Activated naive CD8-positive, alpha-beta T cell treated with anti-CD3 and anti-CD28 coated beads, Interleukin-2, amount 10 ng/mL, durations not matched to agents 7 days and 5 days (primary cell): ENCODE results near the gene PICALM. TPM values are rescaled to one million over a fixed set of nuclear protein-coding genes. Genes with fewer than 3 reads are reported as not detected.
"Not testable (repeated sequence)": the region's sequence is repeated elsewhere in the genome, so short reads cannot be mapped to it uniquely, and the experiment has no call there.

Experiments used
- ATAC-seq: fragments of 150-1000 bp; cut with Tn5 transposase; one replicate; pipeline ENCODE4 v1.10.0; 2021; ENCODE audit warnings: low read depth, moderate library complexity
- POLR2A ChIA-PET: fragments of 350-600 bp; sonication (Branson Sonifier 250); formaldehyde crosslinking; loops from one replicate; lab custom pipeline; 2021; ENCODE audit warnings: antibody characterized with exemption; lab: Charles Lee
- DNase-seq: peaks from one replicate; pipeline ENCODE4 v3.0.0; 2021
- H3K27ac Mint-ChIP-seq: one replicate; pipeline ENCODE4 v1.8.0; 2022; ENCODE audit warnings: mild to moderate bottlenecking, mixed read lengths
- H3K27me3 Mint-ChIP-seq: one replicate; pipeline ENCODE4 v1.8.0; 2022; ENCODE audit warnings: mild to moderate bottlenecking, moderate library complexity, mixed read lengths
- H3K36me3 Mint-ChIP-seq: one replicate; pipeline ENCODE4 v1.8.0; 2021; ENCODE audit warnings: mild to moderate bottlenecking, mixed read lengths
- H3K4me1 Mint-ChIP-seq: one replicate; pipeline ENCODE4 v1.8.0; 2021; ENCODE audit warnings: mixed read lengths
- H3K4me3 Mint-ChIP-seq: one replicate; pipeline ENCODE4 v1.8.0; 2022; ENCODE audit warnings: mild to moderate bottlenecking, moderate library complexity, mixed read lengths
- H3K9me3 Mint-ChIP-seq: one replicate; pipeline ENCODE4 v1.8.0; 2021; ENCODE audit warnings: mixed read lengths
- total RNA-seq, 2 experiments: library from RNA; stranded (reverse); gene quantifications; one replicate each; pipeline ENCODE4 v1.2.3, GENCODE V29; 2021

The PICALM gene
- total RNA-seq, 2 experiments from 2014 or later = 103 to 115 TPM

DNA sequence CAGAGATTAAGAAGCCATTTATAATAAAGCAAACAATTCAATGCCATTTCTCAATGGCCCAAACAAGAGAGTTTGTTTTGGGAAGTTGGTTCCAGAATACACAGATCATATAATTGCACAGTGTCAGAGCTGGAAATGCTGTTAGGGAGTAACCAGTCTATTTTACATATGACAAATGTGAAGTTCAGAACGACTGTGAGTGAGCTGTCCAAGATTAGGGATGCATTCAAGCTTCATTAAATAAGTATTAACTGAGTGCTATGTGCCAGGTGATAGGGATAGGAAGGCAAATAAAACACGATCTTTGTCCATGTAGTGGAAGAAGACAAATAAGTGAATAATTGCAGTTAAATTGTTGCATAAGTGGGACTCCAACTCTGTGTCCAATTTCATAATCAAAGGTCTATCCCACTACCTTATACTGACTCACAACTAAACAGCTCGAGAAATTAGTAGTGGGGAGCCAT, 33.1 kb upstream of the PICALM start:
- POLR2A ChIA-PET = no interaction called here
- DNase-seq (no peak), ATAC-seq (no peak)

DNA sequence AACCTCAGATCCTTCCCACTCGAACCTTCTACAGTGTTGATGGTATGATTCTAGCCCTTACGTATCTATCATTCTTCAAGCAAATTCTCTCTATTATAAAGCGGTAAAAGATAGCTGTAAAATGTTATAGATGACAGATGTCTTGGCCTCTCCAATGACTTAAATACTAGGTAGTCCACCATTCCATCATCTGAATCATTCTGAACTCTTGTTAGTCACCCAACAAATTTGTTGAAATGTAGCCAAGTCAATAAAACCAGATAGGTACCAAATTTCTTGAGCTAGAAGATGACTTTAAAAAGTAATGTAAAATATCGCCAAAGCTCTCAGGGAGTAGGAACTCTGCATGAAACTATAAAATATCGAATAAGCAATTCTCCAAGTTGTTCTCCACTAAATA, 32.6 kb upstream of the PICALM start:
- POLR2A ChIA-PET = no interaction called here
- Mint-ChIP-seq H3K27ac (no peak overlapping the region), H3K27me3 (peaks cover 13% of the 10 kb centered on the region)

More for the DNA sequence above, 33.1 kb upstream of the PICALM start:
- H3K27ac Mint-ChIP-seq = no peak overlapping the region
- peaks cover 8% of the 10 kb centered on the region for H3K9me3 Mint-ChIP-seq
- no peaks in the 10 kb centered on the region for H3K4me1 Mint-ChIP-seq
- peaks cover 13% of the 10 kb centered on the region for H3K27me3 Mint-ChIP-seq
- H3K4me3 Mint-ChIP-seq = no peak overlapping the region
- H3K36me3 Mint-ChIP-seq = no peaks in the 10 kb centered on the region

DNA sequence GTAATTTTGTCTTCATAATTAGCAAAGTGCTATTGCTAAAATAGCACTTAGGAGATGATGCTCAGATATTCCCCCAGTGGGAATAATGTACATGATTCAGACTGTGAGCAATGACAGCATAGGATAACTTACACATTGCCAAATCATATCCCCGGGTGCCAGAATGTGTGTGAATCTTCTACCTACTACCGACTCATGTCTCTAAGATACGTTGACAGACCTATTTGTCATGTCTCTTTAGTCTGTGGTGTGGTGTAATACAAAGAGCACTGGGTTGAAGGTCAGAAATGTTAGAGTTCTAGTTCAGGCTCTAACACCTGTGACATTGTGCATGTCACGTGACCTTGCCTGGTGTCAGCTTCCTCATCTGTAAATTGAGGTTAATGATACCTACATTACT, 31.0 kb upstream of the PICALM start:
- no peaks in the 10 kb centered on the region for H3K4me1 Mint-ChIP-seq
- no peak for ATAC-seq
- no peaks in the 10 kb centered on the region for H3K36me3 Mint-ChIP-seq
- no peak overlapping the region for H3K4me3 Mint-ChIP-seq
- no peak overlapping the region for H3K27ac Mint-ChIP-seq
- peaks cover 13% of the 10 kb centered on the region for H3K27me3 Mint-ChIP-seq
- DNase-seq = no peak
- H3K9me3 Mint-ChIP-seq = peaks cover 5% of the 10 kb centered on the region
- POLR2A ChIA-PET = no interaction called here

More for the DNA sequence above, 32.6 kb upstream of the PICALM start:
- peaks cover 8% of the 10 kb centered on the region for H3K9me3 Mint-ChIP-seq
- H3K36me3 Mint-ChIP-seq = no peaks in the 10 kb centered on the region
- no peaks in the 10 kb centered on the region for H3K4me1 Mint-ChIP-seq
- no peak for ATAC-seq
- H3K4me3 Mint-ChIP-seq = no peak overlapping the region
- no peak for DNase-seq

DNA sequence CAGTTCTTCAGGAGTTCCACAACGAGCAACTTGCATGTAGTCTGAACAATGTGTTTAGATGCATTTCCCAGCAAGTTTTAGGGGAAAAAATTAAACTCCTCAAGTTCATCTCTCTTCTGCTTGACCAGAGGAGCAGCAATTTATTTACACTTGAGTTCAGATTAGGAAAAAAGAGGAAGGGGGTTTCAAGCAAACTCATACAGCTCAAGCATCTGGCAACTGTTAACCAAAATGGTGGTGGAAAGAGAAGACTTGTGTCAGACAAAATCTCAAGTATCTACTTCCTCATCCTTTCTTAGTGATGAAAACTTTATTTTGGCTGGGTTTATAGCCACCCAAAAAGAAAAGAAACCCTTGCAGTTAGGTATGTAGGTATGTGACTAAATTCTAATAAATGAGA, 29.1 kb upstream of the PICALM start:
- no peaks in the 10 kb centered on the region for H3K36me3 Mint-ChIP-seq
- H3K4me3 Mint-ChIP-seq = no peak overlapping the region
- H3K9me3 Mint-ChIP-seq = peaks cover 5% of the 10 kb centered on the region
- POLR2A ChIA-PET = no interaction called here
- DNase-seq = no peak
- H3K4me1 Mint-ChIP-seq = no peaks in the 10 kb centered on the region
- no peak for ATAC-seq
- no peak overlapping the region for H3K27ac Mint-ChIP-seq
- H3K27me3 Mint-ChIP-seq = peaks cover 8% of the 10 kb centered on the region

DNA sequence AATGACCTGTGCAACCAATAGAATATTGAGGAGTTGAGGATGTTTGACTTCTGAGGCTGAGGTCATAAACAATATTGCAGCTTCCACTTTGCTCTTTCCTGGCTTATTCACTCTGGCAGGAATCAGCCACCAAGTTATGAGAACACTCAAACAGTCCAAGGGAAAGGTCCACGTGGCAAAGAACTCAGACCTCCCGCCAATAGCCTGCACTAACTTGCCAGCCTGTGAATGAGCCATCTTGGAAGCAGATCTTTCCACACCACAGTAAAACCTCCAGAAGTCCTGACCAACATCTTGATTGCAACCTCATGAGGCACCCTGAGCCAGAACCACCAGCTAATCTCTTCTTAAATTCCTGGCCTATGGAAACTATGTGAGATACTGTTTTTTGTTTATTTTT, 22.7 kb upstream of the PICALM start:
- H3K9me3 Mint-ChIP-seq = no peaks in the 10 kb centered on the region
- ATAC-seq = no peak

DNA sequence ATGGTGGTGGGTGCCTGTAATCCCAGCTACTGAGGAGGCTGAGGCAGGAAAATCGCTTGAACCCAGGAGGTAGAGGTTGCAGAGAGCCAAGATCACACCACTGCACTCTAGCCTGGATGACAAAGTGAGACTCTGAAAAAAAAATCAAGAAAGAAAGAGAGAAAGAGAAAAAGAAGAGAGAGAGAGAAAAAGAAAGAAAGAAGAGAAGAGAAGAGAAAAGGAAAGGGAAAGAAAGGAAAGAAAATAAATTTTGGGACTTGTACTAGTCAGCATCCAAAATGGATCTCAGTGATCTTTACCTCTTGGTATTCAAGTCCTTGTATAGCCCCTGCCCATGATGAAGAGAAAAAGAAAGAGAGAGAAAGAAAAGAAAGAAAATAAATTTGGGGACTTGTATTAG, 22.2 kb upstream of the PICALM start:
- no peak for DNase-seq
- H3K27ac Mint-ChIP-seq = no peak overlapping the region

More for the DNA sequence above, 22.7 kb upstream of the PICALM start:
- Mint-ChIP-seq H3K27me3 (peaks cover 3% of the 10 kb centered on the region), H3K4me1 (no peaks in the 10 kb centered on the region), H3K36me3 (no peaks in the 10 kb centered on the region), H3K4me3 (no peak overlapping the region), H3K27ac (no peak overlapping the region)
- POLR2A ChIA-PET = no interaction called here
- DNase-seq = no peak

DNA sequence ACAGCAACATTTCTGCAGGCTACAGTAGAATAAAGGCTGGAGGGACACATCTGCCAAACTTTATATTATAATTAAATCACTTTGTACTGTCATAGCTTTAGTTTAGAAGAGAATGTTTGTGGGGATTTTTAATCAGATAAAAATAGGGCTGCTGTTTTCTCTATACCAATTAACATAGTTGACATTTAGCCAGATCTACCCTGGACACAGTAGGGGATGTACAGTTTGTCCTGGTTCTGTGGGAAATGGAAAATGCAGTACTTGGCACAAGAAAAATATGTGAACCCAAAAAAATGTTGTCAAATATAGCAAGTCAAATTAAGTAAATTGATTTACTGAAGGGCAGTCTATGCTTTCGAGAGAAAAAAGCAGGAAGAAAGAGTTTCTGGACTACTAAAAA, 20.8 kb upstream of the PICALM start:
- POLR2A ChIA-PET = no interaction called here
- no peak for ATAC-seq
- H3K27ac Mint-ChIP-seq = no peak overlapping the region
- H3K36me3 Mint-ChIP-seq = peaks cover 3% of the 10 kb centered on the region
- H3K4me3 Mint-ChIP-seq = no peak overlapping the region
- H3K4me1 Mint-ChIP-seq = no peaks in the 10 kb centered on the region
- H3K9me3 Mint-ChIP-seq = no peaks in the 10 kb centered on the region
- DNase-seq = no peak
- H3K27me3 Mint-ChIP-seq = peaks cover 5% of the 10 kb centered on the region

More for the DNA sequence above, 22.2 kb upstream of the PICALM start:
- Mint-ChIP-seq H3K4me1 (no peaks in the 10 kb centered on the region), H3K27me3 (peaks cover 5% of the 10 kb centered on the region), H3K4me3 (no peak overlapping the region), H3K36me3 (peaks cover 3% of the 10 kb centered on the region), H3K9me3 (no peaks in the 10 kb centered on the region)
- POLR2A ChIA-PET = no interaction called here
- ATAC-seq = no peak

DNA sequence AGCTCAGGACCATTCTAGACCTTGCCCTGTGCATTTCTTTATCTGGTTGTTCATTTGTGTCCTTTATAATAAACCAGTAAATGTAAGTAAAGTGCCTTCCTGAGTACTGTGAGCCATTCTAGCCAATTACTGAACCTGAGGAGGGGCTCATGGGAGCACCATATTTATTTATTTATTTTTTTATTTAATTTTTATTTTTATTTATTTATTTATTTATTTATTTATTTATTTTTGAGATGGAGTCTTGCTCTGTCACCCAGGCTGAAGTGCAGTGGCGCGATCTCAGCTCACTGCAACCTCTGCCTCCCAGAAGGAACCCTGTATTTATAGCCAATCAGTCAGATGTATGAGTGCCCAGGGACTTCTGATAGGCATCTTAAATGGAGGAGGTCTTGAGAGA, 18.8 kb upstream of the PICALM start:
- H3K4me1 Mint-ChIP-seq, H3K4me3 Mint-ChIP-seq, ATAC-seq, DNase-seq, POLR2A ChIA-PET, H3K27ac Mint-ChIP-seq, H3K36me3 Mint-ChIP-seq, H3K27me3 Mint-ChIP-seq, H3K9me3 Mint-ChIP-seq: not testable (repeated sequence)

DNA sequence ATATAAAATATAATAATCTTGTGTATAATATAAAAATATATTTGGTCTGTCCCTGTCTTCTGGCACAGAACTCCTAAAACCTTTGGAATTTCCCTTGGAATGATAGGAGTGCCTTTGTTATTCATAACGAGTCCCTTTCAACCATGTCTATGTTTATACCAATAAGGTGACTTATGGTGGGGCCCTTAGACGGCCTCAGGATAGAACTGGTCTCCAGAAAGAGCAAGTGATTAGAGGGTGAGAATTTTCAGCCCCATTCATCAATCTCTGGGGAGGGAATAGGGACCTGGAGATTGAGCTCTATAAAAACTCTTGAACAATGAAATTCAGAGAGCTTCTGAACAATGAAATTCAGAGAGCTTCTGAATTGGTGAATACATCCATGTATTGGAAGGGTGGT, 18.4 kb upstream of the PICALM start:
- Mint-ChIP-seq H3K27me3 (peaks cover 7% of the 10 kb centered on the region), H3K9me3 (no peaks in the 10 kb centered on the region), H3K4me3 (no peak overlapping the region), H3K4me1 (no peaks in the 10 kb centered on the region), H3K36me3 (peaks cover 3% of the 10 kb centered on the region), H3K27ac (no peak overlapping the region)
- no peak for ATAC-seq
- DNase-seq = no peak
- POLR2A ChIA-PET = no interaction called here

DNA sequence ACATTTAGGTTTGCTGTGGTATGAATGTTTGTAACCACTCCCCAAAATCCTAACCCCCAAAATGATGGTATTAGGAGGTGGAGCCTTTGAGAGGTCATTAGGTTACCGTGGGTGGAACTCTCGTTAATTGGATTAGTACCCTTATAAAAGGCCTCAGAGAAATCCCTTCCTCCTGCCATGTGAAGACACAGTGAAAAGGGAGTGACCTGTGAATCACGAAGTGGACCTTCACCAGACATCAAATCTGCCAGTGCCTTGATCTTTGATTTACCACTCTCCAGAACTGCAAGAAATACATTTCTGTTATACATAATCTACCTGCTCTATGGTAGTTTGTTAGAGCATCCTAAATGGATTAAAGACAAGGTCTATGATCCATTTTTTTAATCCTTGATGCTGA, 12.6 kb upstream of the PICALM start:
- Mint-ChIP-seq H3K9me3 (no peaks in the 10 kb centered on the region), H3K4me1 (no peaks in the 10 kb centered on the region), H3K27ac (no peak overlapping the region), H3K36me3 (peaks cover 2% of the 10 kb centered on the region), H3K27me3 (peaks cover 9% of the 10 kb centered on the region), H3K4me3 (no peak overlapping the region)
- POLR2A ChIA-PET = no interaction called here
- no peak for ATAC-seq
- DNase-seq = no peak

DNA sequence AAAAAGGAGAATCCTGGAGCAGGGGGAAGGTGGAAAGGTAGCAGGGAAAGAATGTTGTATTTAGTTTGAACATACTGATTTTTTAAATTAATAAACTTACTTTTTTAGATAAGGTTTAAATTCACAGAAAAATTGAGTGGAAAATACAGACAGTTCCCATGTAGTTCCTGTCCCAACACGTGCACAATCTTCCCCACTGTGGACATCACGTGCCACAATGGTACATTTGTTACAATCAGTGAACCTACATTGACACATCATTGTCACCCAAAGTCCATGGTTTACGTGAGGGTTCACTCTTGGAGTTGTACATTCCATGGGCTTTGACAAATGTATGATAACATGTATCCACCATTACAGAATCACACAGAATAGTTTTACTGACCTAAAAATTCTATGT, 10.5 kb upstream of the PICALM start:
- Mint-ChIP-seq H3K36me3 (no peaks in the 10 kb centered on the region), H3K4me3 (no peak overlapping the region), H3K27ac (no peak overlapping the region), H3K9me3 (no peaks in the 10 kb centered on the region), H3K27me3 (peaks cover 10% of the 10 kb centered on the region), H3K4me1 (no peaks in the 10 kb centered on the region)
- POLR2A ChIA-PET = no interaction called here
- DNase-seq = no peak
- ATAC-seq = no peak

DNA sequence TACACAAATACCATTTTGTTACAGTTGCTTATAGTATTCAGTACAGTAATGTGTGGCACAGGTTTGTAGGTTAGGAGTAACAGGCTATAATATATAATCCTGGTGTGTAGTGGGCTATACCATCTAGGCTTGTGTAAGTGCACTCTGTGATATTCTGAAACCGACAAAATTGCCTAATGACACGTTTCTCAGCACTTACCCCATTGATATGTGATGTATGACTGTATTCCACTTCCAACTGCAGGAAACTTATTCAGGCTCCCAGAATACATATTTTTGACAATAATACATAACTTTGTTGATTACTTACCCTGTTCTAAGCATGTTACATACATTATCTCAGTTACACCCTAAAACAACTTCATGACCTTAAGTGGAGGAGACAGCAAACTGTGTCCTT, 5.1 kb upstream of the PICALM start:
- DNase-seq (no peak), ATAC-seq (no peak)
- Mint-ChIP-seq H3K9me3 (no peaks in the 10 kb centered on the region), H3K4me1 (peaks cover 6% of the 10 kb centered on the region), H3K4me3 (no peak overlapping the region), H3K36me3 (no peaks in the 10 kb centered on the region), H3K27me3 (peaks cover 15% of the 10 kb centered on the region), H3K27ac (no peak overlapping the region)
- POLR2A ChIA-PET = no interaction called here

DNA sequence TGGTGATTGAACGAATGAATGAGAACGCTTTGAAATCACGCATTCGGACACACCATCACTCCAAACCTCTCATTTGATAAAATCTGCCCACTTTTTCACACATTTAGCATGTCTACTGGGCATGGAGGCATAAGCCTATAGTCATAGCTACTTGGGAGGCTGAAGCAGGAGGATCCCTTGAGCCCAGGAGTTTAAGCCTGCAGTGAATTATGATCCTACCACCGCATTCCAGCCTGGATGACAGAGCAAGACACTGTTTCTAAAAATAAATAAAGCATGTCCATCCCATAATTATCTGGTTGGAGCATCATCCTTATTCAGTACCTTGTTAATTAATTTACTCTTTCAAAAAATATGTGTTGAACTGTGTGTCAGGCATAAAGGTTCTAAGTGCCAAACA, 3.3 kb upstream of the PICALM start:
- DNase-seq (no peak), ATAC-seq (no peak)
- H3K4me1 Mint-ChIP-seq = peaks cover 6% of the 10 kb centered on the region
- H3K9me3 Mint-ChIP-seq = no peaks in the 10 kb centered on the region
- H3K27me3 Mint-ChIP-seq = peaks cover 13% of the 10 kb centered on the region
- no peak overlapping the region for H3K4me3 Mint-ChIP-seq
- POLR2A ChIA-PET = no interaction called here
- no peak overlapping the region for H3K27ac Mint-ChIP-seq
- H3K36me3 Mint-ChIP-seq = no peaks in the 10 kb centered on the region

DNA sequence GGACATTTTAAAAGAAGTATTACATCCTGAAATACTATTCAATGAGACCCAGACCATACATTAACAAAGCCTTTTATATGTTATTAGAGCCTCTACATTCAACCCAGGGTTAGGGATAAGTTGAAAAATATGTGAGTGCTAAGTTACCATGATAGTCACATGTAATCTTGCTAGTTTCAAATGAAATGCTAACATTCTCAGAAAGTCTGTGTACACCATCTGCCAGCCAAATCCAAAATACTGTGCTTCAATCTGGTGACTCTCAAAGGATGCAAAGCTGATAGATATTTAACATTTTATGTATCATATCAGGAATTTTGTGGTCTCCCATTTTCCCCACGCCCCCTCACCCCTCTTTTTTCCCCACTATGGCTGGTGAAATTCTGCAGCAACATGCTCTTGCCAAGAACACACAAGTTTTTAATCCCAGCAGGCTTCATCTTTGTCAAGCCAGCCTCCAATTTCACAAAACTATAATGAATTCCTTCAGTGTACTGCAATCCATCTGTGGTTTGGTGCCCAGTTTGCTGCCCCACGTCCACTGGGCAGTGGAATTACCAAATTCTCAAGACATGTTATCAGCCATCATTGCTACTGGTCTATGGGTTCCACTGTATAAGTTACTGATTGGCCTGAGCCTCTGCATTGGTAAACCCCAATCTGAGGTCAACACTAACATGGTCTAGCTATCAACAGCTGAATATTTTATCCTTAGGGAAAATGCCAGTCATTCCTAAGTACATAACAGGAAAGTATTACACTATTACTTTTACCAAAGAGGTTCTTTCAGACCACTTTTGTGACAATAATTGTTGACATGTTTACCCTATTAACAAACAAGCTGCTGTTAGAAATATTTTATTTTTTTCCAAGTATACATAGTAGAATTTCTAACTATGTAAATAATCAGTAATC, 1.5 kb upstream of the PICALM start:
- H3K27me3 Mint-ChIP-seq = peaks cover 7% of the 10 kb centered on the region
- no peak for ATAC-seq
- H3K36me3 Mint-ChIP-seq = peaks cover 3% of the 10 kb centered on the region
- H3K4me1 Mint-ChIP-seq = peaks cover 16% of the 10 kb centered on the region
- no peak for DNase-seq
- POLR2A ChIA-PET = interaction anchor here (1.7 to 3.1 kb wide), 3 partner anchors 123 to 423 kb away, joined by 6 to 12 read pairs (median 8); partner anchors contain the start of gene TMEM126A
- peak overlapping the region; percentile 86 for H3K27ac Mint-ChIP-seq
- H3K4me3 Mint-ChIP-seq = peak overlapping the region; percentile 99
- H3K9me3 Mint-ChIP-seq = no peaks in the 10 kb centered on the region
